GM12878 (cell line): Measurements from ENCODE around the gene SPPL3. TPM values are rescaled to one million over a fixed set of nuclear protein-coding genes. Genes with fewer than 3 reads are reported as not detected.

Experiments
- ATAC-seq: fragments of 200-7000 bp; cut with Tn5 transposase; 3 replicates; pipeline ENCODE4 v1.9.1; 2020; ENCODE audit warnings: mild to moderate bottlenecking, moderate library complexity
- BruUV-seq: library from RNA; stranded (reverse); fragments of 400-500 nt; replicated peaks from 2 replicates; lab custom pipeline; 2021; lab: Mats Ljungman, UMichigan
- CTCF ChIA-PET: fragments of 300-600 bp; sonication (Branson Sonifier 250); formaldehyde crosslinking; extraction: SDS; loops from one replicate; lab custom pipeline; 2021; ENCODE audit warnings: inconsistent platforms; lab: Yijun Ruan, JAX
- POLR2A ChIA-PET: fragments of 350-600 bp; formaldehyde crosslinking; extraction: SDS; loops from one replicate; lab custom pipeline; 2021; ENCODE audit warnings: inconsistent platforms; lab: Charles Lee
- RAD21 ChIA-PET: fragments of 300-600 bp; sonication (Branson Sonifier 250); formaldehyde crosslinking; loops from one replicate; lab custom pipeline; 2023; ENCODE audit warnings: antibody characterized with exemption; ENCODE audit not compliant: unreplicated experiment; lab: Charles Lee
- SMC1A ChIA-PET: fragments of 300-600 bp; sonication (Branson Sonifier 250); formaldehyde crosslinking; loops from one replicate; lab custom pipeline; 2023; ENCODE audit not compliant: unreplicated experiment, uncharacterized antibody; lab: Charles Lee
- DNase-seq: peaks from one replicate; pipeline ENCODE4 v3.0.0-alpha.2; 2011; ENCODE audit warnings: low read depth, low spot score
- FAIRE-seq: peaks from 3 replicates; lab custom pipeline; 2011; peaks lifted over from hg19 to GRCh38; lab: Jason Lieb, UNC
- H2AFZ ChIP-seq: 2 replicates; pipeline ENCODE4 v1.6.0; 2011; ENCODE audit warnings: low read depth, low read length, control low read depth; ENCODE audit not compliant: control insufficient read depth
- H3K27ac ChIP-seq: 2 replicates; pipeline ENCODE4 v1.5.1; 2011; ENCODE audit warnings: control low read depth; ENCODE audit not compliant: control insufficient read depth, insufficient read depth
- H3K27me3 ChIP-seq, 2 experiments: replicated peaks in 1 of 2; 2 replicates each; pipeline versions ENCODE4 v1.6.0 to v1.6.1; 2011; ENCODE audit warnings: low read length in 1 of 2; ENCODE audit not compliant: control insufficient read depth in 2 of 2, insufficient read depth in 2 of 2
- H3K36me3 ChIP-seq, 2 experiments: 2 replicates each; pipeline ENCODE4 v1.5.1; 2011; ENCODE audit warnings: low read length in 1 of 2; ENCODE audit not compliant: control insufficient read depth in 2 of 2, insufficient read depth in 2 of 2
- H3K4me1 ChIP-seq: 2 replicates; pipeline ENCODE4 v1.6.1; 2011; ENCODE audit warnings: mild to moderate bottlenecking, low read length, moderate library complexity, mixed read lengths; ENCODE audit not compliant: control insufficient read depth, insufficient read depth
- H3K4me2 ChIP-seq: 2 replicates; pipeline ENCODE4 v1.6.0; 2011; ENCODE audit warnings: control low read depth; ENCODE audit not compliant: control insufficient read depth, insufficient read depth
- H3K4me3 ChIP-seq: fragments of 200-600 bp; sonication (generic); 2 replicates; pipeline ENCODE4 v1.5.1; 2016
- H3K79me2 ChIP-seq: 2 replicates; pipeline ENCODE4 v1.6.0; 2011; ENCODE audit warnings: low read length; ENCODE audit not compliant: control insufficient read depth, insufficient read depth
- H3K9ac ChIP-seq: 2 replicates; pipeline ENCODE4 v1.8.0; 2011; ENCODE audit warnings: low read length, control low read depth, mixed read lengths; ENCODE audit not compliant: control insufficient read depth, insufficient read depth
- H3K9me3 ChIP-seq: replicated peaks from 3 replicates; pipeline ENCODE4 v1.5.1; 2011; ENCODE audit warnings: mild to moderate bottlenecking, low read length; ENCODE audit not compliant: control insufficient read depth, insufficient read depth
- H4K20me1 ChIP-seq: 2 replicates; pipeline ENCODE4 v1.6.0; 2011; ENCODE audit not compliant: control insufficient read depth, insufficient read depth
- CBFB ChIP-seq: IDR thresholded peaks from 2 replicates; pipeline ENCODE4 v1.6.1; 2016; ENCODE audit warnings: antibody characterized with exemption, low read depth
- WGBS: methylation state at CpG from one replicate; pipeline ENCODE4 v1.1.6; 2016; ENCODE audit warnings: low lambda C conversion rate; ENCODE audit not compliant: insufficient replicate concordance, insufficient coverage; ENCODE audit errors: missing lambda C conversion rate; 5-methylcytosine and 5-hydroxymethylcytosine counted together
- in situ Hi-C: fragments of 300-500 bp; cut with MboI; formaldehyde crosslinking; loops from 9 replicates; pipeline ENCODE4 v1.14.3; 2018; ENCODE audit warnings: mixed read lengths
- intact Hi-C: fragments of 100-400 bp; cut with micrococcal nuclease; formaldehyde crosslinking; loops from one replicate; pipeline ENCODE4 v1.14.2; 2022; ENCODE audit not compliant: unreplicated experiment
- polyA plus RNA-seq, 11 experiments: library from polyadenylated mRNA; depleted of rRNA in 4 of 11; unstranded in 6 of 11; stranded (reverse) in 5 of 11; fragments of >200 nt; fragmentation: Nextera tagmentation in 4 of 11; fragmentation: Illumina TruSeq in 1 of 11; extraction: Ambion mirVana in 4 of 11; extraction: Trizol in 1 of 11; gene quantifications; 1 replicate in 1 of 11; 2 replicates in 10 of 11; pipeline versions ENCODE4 v1.2.1 to v1.2.3, GENCODE V29; 2011 to 2016; ENCODE audit warnings: inconsistent platforms in 2 of 11, missing spikeins in 2 of 11, low read depth in 1 of 11
- total RNA-seq, 4 experiments: library from RNA; depleted of rRNA in 3 of 4; stranded (reverse); fragments of >200 nt in 3 of 4; fragmentation: Illumina TruSeq in 1 of 4; extraction: Trizol in 1 of 4; gene quantifications; 2 replicates each; pipeline versions ENCODE4 v1.2.1 to v1.2.3, GENCODE V29; 2013 to 2021
- TF ChIP-seq, protein P1 (sequence below): fragments of 450-650 bp; IDR thresholded peaks from 2 replicates; pipeline ENCODE4 v1.6.1; 2016; ENCODE audit warnings: mild to moderate bottlenecking, moderate library complexity, borderline replicate concordance

SPPL3 gene
- total and polyA plus RNA-seq, 10 of the 15 experiments (the other 5 are each of a cell fraction or from before 2014, with no cell fraction given) = 4.3 to 45.5 (median 11.7) TPM

GRCh38 chr12:120861074-120861795 lies 42.9 kb downstream of the SPPL3 start:
- H2AFZ ChIP-seq = no peak overlapping the region
- TF ChIP-seq, protein P1, sequence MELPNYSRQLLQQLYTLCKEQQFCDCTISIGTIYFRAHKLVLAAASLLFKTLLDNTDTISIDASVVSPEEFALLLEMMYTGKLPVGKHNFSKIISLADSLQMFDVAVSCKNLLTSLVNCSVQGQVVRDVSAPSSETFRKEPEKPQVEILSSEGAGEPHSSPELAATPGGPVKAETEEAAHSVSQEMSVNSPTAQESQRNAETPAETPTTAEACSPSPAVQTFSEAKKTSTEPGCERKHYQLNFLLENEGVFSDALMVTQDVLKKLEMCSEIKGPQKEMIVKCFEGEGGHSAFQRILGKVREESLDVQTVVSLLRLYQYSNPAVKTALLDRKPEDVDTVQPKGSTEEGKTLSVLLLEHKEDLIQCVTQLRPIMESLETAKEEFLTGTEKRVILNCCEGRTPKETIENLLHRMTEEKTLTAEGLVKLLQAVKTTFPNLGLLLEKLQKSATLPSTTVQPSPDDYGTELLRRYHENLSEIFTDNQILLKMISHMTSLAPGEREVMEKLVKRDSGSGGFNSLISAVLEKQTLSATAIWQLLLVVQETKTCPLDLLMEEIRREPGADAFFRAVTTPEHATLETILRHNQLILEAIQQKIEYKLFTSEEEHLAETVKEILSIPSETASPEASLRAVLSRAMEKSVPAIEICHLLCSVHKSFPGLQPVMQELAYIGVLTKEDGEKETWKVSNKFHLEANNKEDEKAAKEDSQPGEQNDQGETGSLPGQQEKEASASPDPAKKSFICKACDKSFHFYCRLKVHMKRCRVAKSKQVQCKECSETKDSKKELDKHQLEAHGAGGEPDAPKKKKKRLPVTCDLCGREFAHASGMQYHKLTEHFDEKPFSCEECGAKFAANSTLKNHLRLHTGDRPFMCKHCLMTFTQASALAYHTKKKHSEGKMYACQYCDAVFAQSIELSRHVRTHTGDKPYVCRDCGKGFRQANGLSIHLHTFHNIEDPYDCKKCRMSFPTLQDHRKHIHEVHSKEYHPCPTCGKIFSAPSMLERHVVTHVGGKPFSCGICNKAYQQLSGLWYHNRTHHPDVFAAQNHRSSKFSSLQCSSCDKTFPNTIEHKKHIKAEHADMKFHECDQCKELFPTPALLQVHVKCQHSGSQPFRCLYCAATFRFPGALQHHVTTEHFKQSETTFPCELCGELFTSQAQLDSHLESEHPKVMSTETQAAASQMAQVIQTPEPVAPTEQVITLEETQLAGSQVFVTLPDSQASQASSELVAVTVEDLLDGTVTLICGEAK = peak; percentile 85
- no peak for TF ChIP-seq CBFB
- ChIA-PET SMC1A (interaction anchor here (1.2 kb wide), 1 partner anchor 111 kb away, joined by 3 read pairs; no protein-coding TSS in a partner anchor), RAD21 (interaction anchor here (0.8 to 1.3 kb wide), 2 partner anchors 62 to 110 kb away, joined by 3 read pairs; no protein-coding TSS in a partner anchor), CTCF (no interaction called here), POLR2A (no interaction called here)
- no peak overlapping the region for H3K4me3 ChIP-seq
- H4K20me1 ChIP-seq = no peaks in the 10 kb centered on the region
- in situ Hi-C loops = no loop called here
- intact Hi-C loops = no loop called here
- 100% methylated on average over 3 of the region's 3 CpGs for WGBS
- H3K79me2 ChIP-seq = peaks cover 46% of the 10 kb centered on the region
- peaks cover 14% of the 10 kb centered on the region for H3K4me1 ChIP-seq
- peaks cover 3% of the 10 kb centered on the region; the same call in 2 of the 3 replicates for H3K9me3 ChIP-seq
- ATAC-seq (no peak), FAIRE-seq (no peak), DNase-seq (no peak)
- H3K27me3 ChIP-seq = no peaks in the 10 kb centered on the region
- no peak overlapping the region for H3K27ac ChIP-seq
- H3K36me3 ChIP-seq = no peaks in the 10 kb centered on the region; a peak in 1 of 4 replicates
- H3K9ac ChIP-seq = no peak overlapping the region
- BruUV-seq = no TSS peak
- no peak overlapping the region for H3K4me2 ChIP-seq
